ENCODE data around the gene LRRC26. TPM values are rescaled to one million over a fixed set of nuclear protein-coding genes. Genes with fewer than 3 reads are reported as not detected.
A peak's percentile ranks its signal among the peaks of the same experiment; 100 is the strongest.

Gene LRRC26
- total RNA-seq, 1 experiment from 2014 or later: 2.1 TPM

- TF ChIP-seq MXD4 (CRISPR knock-in tag; IDR thresholded peaks at IDR 0.05; ENCODE audit: borderline replicate concordance) (no peak), ZNF263 (CRISPR knock-in tag; IDR thresholded peaks at IDR 0.05; ENCODE audit: low read depth) (no peak)
Observed at GRCh38 chr9:137192448-137192780, 22.6 kb upstream of the LRRC26 start (continued).

GRCh38 chr9:137191691-137192447 is 22.0 kb upstream of the LRRC26 start:
- peaks cover 22% of the 10 kb centered on the region for H3K4me1 Mint-ChIP-seq
- DNase-seq (ENCODE audit: low spot score): no peak
- POLR2A ChIA-PET: interaction anchor here (1.1 to 2.3 kb wide), 3 partner anchors 9 to 25 kb away, joined by 3 to 13 read pairs (median 5); partner anchors contain the start of genes TMEM210 and TPRN
- no peak overlapping the region for H3K4me3 Mint-ChIP-seq
- TF ChIP-seq MYBL2 (CRISPR knock-in tag; IDR thresholded peaks at IDR 0.05) (no peak), NFE2L1 (CRISPR knock-in tag; IDR thresholded peaks at IDR 0.05) (no peak), GABPB1 (CRISPR knock-in tag; IDR thresholded peaks at IDR 0.05) (no peak), ZNF416 (CRISPR knock-in tag; IDR thresholded peaks at IDR 0.05) (no peak), ZNF219 (CRISPR knock-in tag; IDR thresholded peaks at IDR 0.05; ENCODE audit: borderline replicate concordance) (no peak), ZNF671 (CRISPR knock-in tag; IDR thresholded peaks at IDR 0.05) (no peak), TP53 (CRISPR knock-in tag; IDR thresholded peaks at IDR 0.05) (no peak)
- TF ChIP-seq, protein P1, sequence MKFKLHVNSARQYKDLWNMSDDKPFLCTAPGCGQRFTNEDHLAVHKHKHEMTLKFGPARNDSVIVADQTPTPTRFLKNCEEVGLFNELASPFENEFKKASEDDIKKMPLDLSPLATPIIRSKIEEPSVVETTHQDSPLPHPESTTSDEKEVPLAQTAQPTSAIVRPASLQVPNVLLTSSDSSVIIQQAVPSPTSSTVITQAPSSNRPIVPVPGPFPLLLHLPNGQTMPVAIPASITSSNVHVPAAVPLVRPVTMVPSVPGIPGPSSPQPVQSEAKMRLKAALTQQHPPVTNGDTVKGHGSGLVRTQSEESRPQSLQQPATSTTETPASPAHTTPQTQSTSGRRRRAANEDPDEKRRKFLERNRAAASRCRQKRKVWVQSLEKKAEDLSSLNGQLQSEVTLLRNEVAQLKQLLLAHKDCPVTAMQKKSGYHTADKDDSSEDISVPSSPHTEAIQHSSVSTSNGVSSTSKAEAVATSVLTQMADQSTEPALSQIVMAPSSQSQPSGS (CRISPR knock-in tag; IDR thresholded peaks at IDR 0.05; ENCODE audit: borderline replicate concordance, low read depth): no peak
- no peaks in the 10 kb centered on the region; the same call in 1 of the 2 replicates for H3K36me3 Mint-ChIP-seq
- H3K27ac Mint-ChIP-seq: no peak overlapping the region
- H3K9me3 Mint-ChIP-seq: no peaks in the 10 kb centered on the region
- no peak for ATAC-seq
- no peaks in the 10 kb centered on the region for H3K27me3 Mint-ChIP-seq (ENCODE audit: low read depth)
- CTCF ChIA-PET: interaction anchor here (1.2 to 1.6 kb wide), 5 partner anchors 15 to 190 kb away, joined by 3 to 8 read pairs (median 5); no protein-coding TSS in a partner anchor

GRCh38 chr9:137191245-137191644 is 21.4 kb upstream of the LRRC26 start:
- Mint-ChIP-seq H3K4me3 (peak overlapping the region; percentile 55), H3K9me3 (no peaks in the 10 kb centered on the region), H3K27me3 (ENCODE audit: low read depth) (no peaks in the 10 kb centered on the region), H3K36me3 (no peaks in the 10 kb centered on the region; the same call in 1 of the 2 replicates), H3K4me1 (peaks cover 25% of the 10 kb centered on the region), H3K27ac (no peak overlapping the region)
- ChIA-PET POLR2A (interaction anchor here (1.2 to 2.3 kb wide), 2 partner anchors 10 to 19 kb away, joined by 3 to 13 read pairs; partner anchors contain the start of genes TMEM210 and TPRN), CTCF (interaction anchor here (0.9 to 3.2 kb wide), 8 partner anchors 14 to 189 kb away, joined by 3 to 24 read pairs (median 6); partner anchors contain the start of gene RNF224)
- no peak for TF ChIP-seq ATF3 (CRISPR knock-in tag; conservative IDR thresholded peaks at IDR 0.05)
- no peak for TF ChIP-seq E2F4 (CRISPR knock-in tag; IDR thresholded peaks at IDR 0.05; ENCODE audit: borderline replicate concordance, low read depth)
- TF ChIP-seq, protein P2, sequence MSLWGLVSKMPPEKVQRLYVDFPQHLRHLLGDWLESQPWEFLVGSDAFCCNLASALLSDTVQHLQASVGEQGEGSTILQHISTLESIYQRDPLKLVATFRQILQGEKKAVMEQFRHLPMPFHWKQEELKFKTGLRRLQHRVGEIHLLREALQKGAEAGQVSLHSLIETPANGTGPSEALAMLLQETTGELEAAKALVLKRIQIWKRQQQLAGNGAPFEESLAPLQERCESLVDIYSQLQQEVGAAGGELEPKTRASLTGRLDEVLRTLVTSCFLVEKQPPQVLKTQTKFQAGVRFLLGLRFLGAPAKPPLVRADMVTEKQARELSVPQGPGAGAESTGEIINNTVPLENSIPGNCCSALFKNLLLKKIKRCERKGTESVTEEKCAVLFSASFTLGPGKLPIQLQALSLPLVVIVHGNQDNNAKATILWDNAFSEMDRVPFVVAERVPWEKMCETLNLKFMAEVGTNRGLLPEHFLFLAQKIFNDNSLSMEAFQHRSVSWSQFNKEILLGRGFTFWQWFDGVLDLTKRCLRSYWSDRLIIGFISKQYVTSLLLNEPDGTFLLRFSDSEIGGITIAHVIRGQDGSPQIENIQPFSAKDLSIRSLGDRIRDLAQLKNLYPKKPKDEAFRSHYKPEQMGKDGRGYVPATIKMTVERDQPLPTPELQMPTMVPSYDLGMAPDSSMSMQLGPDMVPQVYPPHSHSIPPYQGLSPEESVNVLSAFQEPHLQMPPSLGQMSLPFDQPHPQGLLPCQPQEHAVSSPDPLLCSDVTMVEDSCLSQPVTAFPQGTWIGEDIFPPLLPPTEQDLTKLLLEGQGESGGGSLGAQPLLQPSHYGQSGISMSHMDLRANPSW (CRISPR knock-in tag; conservative IDR thresholded peaks at IDR 0.05; ENCODE audit: low read depth): no peak
- no peak for TF ChIP-seq ZNF671 (CRISPR knock-in tag; IDR thresholded peaks at IDR 0.05)
- TF ChIP-seq NR3C1 (CRISPR knock-in tag; conservative IDR thresholded peaks at IDR 0.05; ENCODE audit: low read depth): no peak
- ATAC-seq: no peak
- no peak for DNase-seq (ENCODE audit: low spot score)
